ENCODE measurements around the gene SYNDIG1.

Gene SYNDIG1

GRCh38 chr20:24588047-24588635, 118.7 kb downstream of the SYNDIG1 start:
- no peak for DNase-seq

GRCh38 chr20:24588725-24589340, 119.4 kb downstream of the SYNDIG1 start:
- DNase-seq = no peak

GRCh38 chr20:24589381-24589780, 120.0 kb downstream of the SYNDIG1 start:
- DNase-seq = no peak

- DNase-seq = no peak
Measured at GRCh38 chr20:24589815-24590177, 120.4 kb downstream of the SYNDIG1 start.

- DNase-seq = no peak
Measured at GRCh38 chr20:24590178-24590982, 121.0 kb downstream of the SYNDIG1 start.

- DNase-seq = no peak
Measured at GRCh38 chr20:24597051-24597450, 127.6 kb downstream of the SYNDIG1 start.

- no peak for DNase-seq
Measured at GRCh38 chr20:24598346-24598745, 128.9 kb downstream of the SYNDIG1 start.

GRCh38 chr20:24598996-24599395, 129.6 kb downstream of the SYNDIG1 start:
- no peak for DNase-seq

GRCh38 chr20:24600012-24600411, 130.6 kb downstream of the SYNDIG1 start:
- no peak for DNase-seq

GRCh38 chr20:24603454-24603853, 134.0 kb downstream of the SYNDIG1 start:
- DNase-seq = no peak

GRCh38 chr20:24604966-24605665, 135.7 kb downstream of the SYNDIG1 start:
- DNase-seq = no peak

GRCh38 chr20:24605937-24606455, 136.6 kb downstream of the SYNDIG1 start:
- DNase-seq = no peak

GRCh38 chr20:24607402-24607801, 138.0 kb downstream of the SYNDIG1 start:
- no peak for DNase-seq

GRCh38 chr20:24608926-24609667, 139.7 kb downstream of the SYNDIG1 start:
- DNase-seq = no peak

- no peak for DNase-seq
Measured at GRCh38 chr20:24609757-24610156, 140.3 kb downstream of the SYNDIG1 start.

GRCh38 chr20:24610341-24611115, 141.1 kb downstream of the SYNDIG1 start:
- no peak for DNase-seq

GRCh38 chr20:24611360-24612140, 142.1 kb downstream of the SYNDIG1 start:
- DNase-seq = no peak

- DNase-seq = no peak
Measured at GRCh38 chr20:24612799-24613775, 143.7 kb downstream of the SYNDIG1 start.

- no peak for DNase-seq
Measured at GRCh38 chr20:24614341-24614740, 144.9 kb downstream of the SYNDIG1 start.

GRCh38 chr20:24615353-24615752, 145.9 kb downstream of the SYNDIG1 start:
- no peak for DNase-seq
